MM.1S (cell line): ENCODE results near the gene SLC28A1.
"Not testable (repeated sequence)": the region's sequence is repeated elsewhere in the genome, so short reads cannot be mapped to it uniquely, and the experiment has no call there.

Source experiments
- DNase-seq: peaks from one replicate; pipeline ENCODE4 v3.0.0-alpha.2; 2015
- H2AFZ ChIP-seq: fragments of 300-600 bp; sonication (generic); 2 replicates; pipeline ENCODE4 v1.6.0; 2016; ENCODE audit warnings: antibody characterized with exemption, low read length
- H3F3A ChIP-seq: fragments of 300-600 bp; sonication (generic); 2 replicates; pipeline ENCODE4 v1.6.1; 2016; ENCODE audit warnings: mild to moderate bottlenecking, antibody characterized with exemption, low read length, moderate library complexity, mixed read lengths; ENCODE audit not compliant: insufficient read depth
- H3K27ac ChIP-seq: fragments of 300-600 bp; sonication (generic); 2 replicates; pipeline ENCODE4 v1.5.1; 2016; ENCODE audit warnings: mild to moderate bottlenecking, low read length
- H3K27me3 ChIP-seq: fragments of 300-600 bp; sonication (generic); replicated peaks from 2 replicates; pipeline ENCODE4 v1.6.0; 2016; ENCODE audit warnings: low read length; ENCODE audit not compliant: insufficient read depth
- H3K36me3 ChIP-seq: fragments of 300-600 bp; sonication (generic); replicated peaks from 2 replicates; pipeline ENCODE4 v1.6.1; 2016; ENCODE audit warnings: mild to moderate bottlenecking, low read length, mixed read lengths; ENCODE audit not compliant: insufficient read depth
- H3K4me1 ChIP-seq: fragments of 300-600 bp; sonication (generic); 2 replicates; pipeline ENCODE4 v1.6.1; 2016; ENCODE audit warnings: low read length, mixed read lengths
- H3K4me2 ChIP-seq: fragments of 300-600 bp; sonication (generic); 2 replicates; pipeline ENCODE4 v1.6.0; 2016; ENCODE audit warnings: low read depth, low read length
- H3K4me3 ChIP-seq: fragments of 300-600 bp; sonication (generic); 2 replicates; pipeline ENCODE4 v1.5.1; 2016; ENCODE audit warnings: low read length, mixed read lengths
- H3K79me2 ChIP-seq: fragments of 300-600 bp; sonication (generic); 2 replicates; pipeline ENCODE4 v1.6.1; 2016; ENCODE audit warnings: mixed run types, low read length, mixed read lengths
- H3K9ac ChIP-seq: fragments of 300-600 bp; sonication (generic); 2 replicates; pipeline ENCODE4 v1.6.1; 2016; ENCODE audit warnings: low read length, mixed read lengths
- H3K9me2 ChIP-seq: fragments of 300-600 bp; sonication (generic); replicated peaks from 2 replicates; pipeline ENCODE4 v1.6.1; 2016; ENCODE audit warnings: mild to moderate bottlenecking, low read length, mixed read lengths; ENCODE audit not compliant: insufficient read depth
- H3K9me3 ChIP-seq: fragments of 300-600 bp; sonication (generic); replicated peaks from 2 replicates; pipeline ENCODE4 v1.6.1; 2016; ENCODE audit warnings: mild to moderate bottlenecking, low read length, mixed read lengths; ENCODE audit not compliant: insufficient read depth
- H4K20me1 ChIP-seq: fragments of 300-600 bp; sonication (generic); 2 replicates; pipeline ENCODE4 v1.6.1; 2016; ENCODE audit warnings: mild to moderate bottlenecking, low read length, moderate library complexity, mixed read lengths; ENCODE audit not compliant: insufficient read depth
- CTCF ChIP-seq: fragments of 300-600 bp; sonication (generic); IDR thresholded peaks from 2 replicates; pipeline ENCODE4 v1.5.1; 2016; ENCODE audit warnings: antibody characterized with exemption, low read length, mixed read lengths
- EZH2 ChIP-seq: fragments of 300-600 bp; sonication (generic); optimal IDR thresholded peaks from 2 replicates; pipeline ENCODE3; 2017; ENCODE audit warnings: low read depth, mild to moderate bottlenecking, antibody characterized with exemption, low read length, mixed read lengths
- EZH2phosphoT487 ChIP-seq: fragments of 300-600 bp; sonication (generic); IDR thresholded peaks from 2 replicates; pipeline ENCODE4 v1.6.1; 2018; ENCODE audit warnings: antibody characterized with exemption, low read length

Gene SLC28A1

GRCh38 chr15:84873997-84874396 lies 10.5 kb upstream of the SLC28A1 start:
- Histone ChIP-seq H3K9ac (no peak overlapping the region), H3K27me3 (no peaks in the 10 kb centered on the region), H3K9me3 (no peaks in the 10 kb centered on the region), H3K4me1 (no peaks in the 10 kb centered on the region), H3F3A (no peaks in the 10 kb centered on the region), H3K4me2 (no peak overlapping the region), H3K27ac (no peak overlapping the region), H3K36me3 (no peaks in the 10 kb centered on the region), H3K79me2 (no peaks in the 10 kb centered on the region), H4K20me1 (no peaks in the 10 kb centered on the region), H3K9me2 (no peaks in the 10 kb centered on the region), H3K4me3 (no peak overlapping the region), H2AFZ (no peak overlapping the region)
- DNase-seq = no peak
- TF ChIP-seq CTCF = no peak

- TF ChIP-seq CTCF = no peak
- TF ChIP-seq EZH2 = no peak
- TF ChIP-seq EZH2phosphoT487 = no peak
- H3K9ac ChIP-seq = no peak overlapping the region
- H3K27me3 ChIP-seq = no peaks in the 10 kb centered on the region
- no peaks in the 10 kb centered on the region for H3K36me3 ChIP-seq
- no peak overlapping the region for H3K27ac ChIP-seq
- H3K4me1 ChIP-seq = no peaks in the 10 kb centered on the region
- no peak overlapping the region for H3K4me2 ChIP-seq
- no peaks in the 10 kb centered on the region for H3K9me3 ChIP-seq
- no peak overlapping the region for H2AFZ ChIP-seq
- no peak overlapping the region for H3K4me3 ChIP-seq
- no peaks in the 10 kb centered on the region for H4K20me1 ChIP-seq
- no peaks in the 10 kb centered on the region for H3F3A ChIP-seq
- H3K79me2 ChIP-seq = no peaks in the 10 kb centered on the region
- no peak for DNase-seq
- H3K9me2 ChIP-seq = no peaks in the 10 kb centered on the region
These were observed 9.3 kb upstream of the SLC28A1 start for GRCh38 chr15:84874981-84875699.

GRCh38 chr15:84876269-84876668 lies 8.2 kb upstream of the SLC28A1 start:
- no peak overlapping the region for H2AFZ ChIP-seq
- H3K4me3 ChIP-seq = no peak overlapping the region
- H3K36me3 ChIP-seq = no peaks in the 10 kb centered on the region
- no peaks in the 10 kb centered on the region for H3K79me2 ChIP-seq
- no peak for DNase-seq
- no peak overlapping the region for H3K9ac ChIP-seq
- H3K4me1 ChIP-seq = no peaks in the 10 kb centered on the region
- H4K20me1 ChIP-seq = no peaks in the 10 kb centered on the region
- no peaks in the 10 kb centered on the region for H3F3A ChIP-seq
- no peaks in the 10 kb centered on the region for H3K27me3 ChIP-seq
- H3K27ac ChIP-seq = no peak overlapping the region
- H3K9me2 ChIP-seq = no peaks in the 10 kb centered on the region
- TF ChIP-seq CTCF (no peak), EZH2 (no peak), EZH2phosphoT487 (no peak)
- no peak overlapping the region for H3K4me2 ChIP-seq
- no peaks in the 10 kb centered on the region for H3K9me3 ChIP-seq

- DNase-seq, H3F3A ChIP-seq, H3K4me2 ChIP-seq, H3K9me2 ChIP-seq, H3K9ac ChIP-seq, H3K36me3 ChIP-seq, H3K79me2 ChIP-seq, H3K27me3 ChIP-seq, H2AFZ ChIP-seq, H3K4me1 ChIP-seq, H3K9me3 ChIP-seq, H3K4me3 ChIP-seq, H3K27ac ChIP-seq, H4K20me1 ChIP-seq: not testable (repeated sequence)
These were observed 6.8 kb upstream of the SLC28A1 start for GRCh38 chr15:84877701-84878100.
